Naive B cell (primary cell): ENCODE data around the gene LRRC38. TPM values are rescaled to one million over a fixed set of nuclear protein-coding genes. Genes with fewer than 3 reads are reported as not detected.

Source experiments
- ATAC-seq, 2 donors: fragments of 150-1000 bp; cut with Tn5 transposase; 2 replicates each; pipeline ENCODE4 v1.10.0; 2021; ENCODE audit warnings: low read depth in 2 of 2, mild to moderate bottlenecking in 2 of 2, moderate library complexity in 2 of 2
- DNase-seq: peaks from one replicate; pipeline ENCODE4 v3.0.0; 2022
- H3K27ac Mint-ChIP-seq, 6 donors: one replicate each; pipeline ENCODE4 v1.8.0; 2020 to 2022; ENCODE audit warnings: mild to moderate bottlenecking in 6 of 6, mixed read lengths in 6 of 6, moderate library complexity in 5 of 6, inconsistent platforms in 2 of 6
- H3K27me3 Mint-ChIP-seq, 3 donors: one replicate each; pipeline ENCODE4 v1.8.0; 2021 to 2022; ENCODE audit warnings: mixed read lengths in 3 of 3, mild to moderate bottlenecking in 1 of 3
- H3K36me3 Mint-ChIP-seq, 2 donors: one replicate each; pipeline ENCODE4 v1.8.0; 2020 to 2022; ENCODE audit warnings: mixed read lengths in 2 of 2, inconsistent platforms in 1 of 2, mild to moderate bottlenecking in 1 of 2
- H3K4me1 Mint-ChIP-seq, 3 donors: one replicate each; pipeline ENCODE4 v1.8.0; 2020 to 2022; ENCODE audit warnings: mixed read lengths in 3 of 3, inconsistent platforms in 1 of 3, mild to moderate bottlenecking in 1 of 3, moderate library complexity in 1 of 3
- H3K4me3 Mint-ChIP-seq, 8 donors: one replicate each; pipeline ENCODE4 v1.8.0; 2020 to 2022; ENCODE audit warnings: mild to moderate bottlenecking in 8 of 8, mixed read lengths in 8 of 8, moderate library complexity in 8 of 8, inconsistent platforms in 2 of 8
- H3K9me3 Mint-ChIP-seq, 7 donors: one replicate each; pipeline ENCODE4 v1.8.0; 2020 to 2022; ENCODE audit warnings: mixed read lengths in 7 of 7, mild to moderate bottlenecking in 5 of 7, inconsistent platforms in 2 of 7, moderate library complexity in 1 of 7
- polyA plus RNA-seq, 6 donors: library from polyadenylated mRNA; unstranded; fragments of 300-500 nt; fragmentation: Illumina TruSeq; gene quantifications; one replicate each; pipeline ENCODE4 v1.2.3, GENCODE V29; 2021; ENCODE audit warnings: low read depth in 6 of 6

LRRC38 gene
- polyA plus RNA-seq, 6 donors from 2014 or later, result not detected

- Mint-ChIP-seq H3K4me3 (no peak overlapping the region), H3K4me1 (peaks cover 0 to 2% (median 0%) of the 10 kb centered on the region in 3 donors), H3K9me3 (no peaks in the 10 kb centered on the region), H3K36me3 (no peaks in the 10 kb centered on the region), H3K27ac (no peak overlapping the region), H3K27me3 (peaks cover 4 to 15% (median 10%) of the 10 kb centered on the region in 3 donors)
- DNase-seq, result no peak
- ATAC-seq, result no peak
Measured at GRCh38 chr1:13540866-13541265, 27.1 kb upstream of the LRRC38 start.

- ATAC-seq (no peak), DNase-seq (no peak)
- H3K9me3 Mint-ChIP-seq, result peaks cover 0 to 3% (median 0%) of the 10 kb centered on the region in 7 donors
- peaks cover 4 to 24% (median 8%) of the 10 kb centered on the region in 3 donors for H3K27me3 Mint-ChIP-seq
- no peaks in the 10 kb centered on the region for H3K36me3 Mint-ChIP-seq
- no peak overlapping the region for H3K4me3 Mint-ChIP-seq
- peaks cover 0 to 2% (median 0%) of the 10 kb centered on the region in 3 donors for H3K4me1 Mint-ChIP-seq
- H3K27ac Mint-ChIP-seq, result no peak overlapping the region
Measured at GRCh38 chr1:13539683-13540082, 25.9 kb upstream of the LRRC38 start.

DNA sequence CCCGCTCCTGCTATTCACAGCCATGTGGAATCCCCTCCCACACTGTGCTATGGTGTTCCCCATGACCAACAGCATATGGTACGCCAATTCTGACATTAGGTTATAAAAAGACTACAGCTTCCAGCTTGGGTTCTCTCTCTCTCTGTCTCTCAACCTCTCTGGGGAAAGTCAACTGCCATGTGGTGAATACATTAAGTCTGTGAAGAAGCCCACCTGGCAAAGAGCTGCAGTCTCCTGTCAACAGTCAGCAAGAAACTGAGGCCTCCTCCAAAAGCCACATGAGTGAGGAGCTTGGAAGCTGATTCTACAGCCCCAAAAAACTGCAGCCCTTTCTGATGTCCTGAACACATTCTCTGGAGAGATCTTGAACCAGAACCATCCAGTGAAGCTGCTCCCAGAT is 25.0 kb upstream of the LRRC38 start:
- ATAC-seq (no peak), DNase-seq (no peak)
- Mint-ChIP-seq H3K27ac (no peak overlapping the region), H3K4me3 (no peak overlapping the region), H3K27me3 (peaks cover 4 to 24% (median 8%) of the 10 kb centered on the region in 3 donors), H3K36me3 (no peaks in the 10 kb centered on the region), H3K4me1 (peaks cover 0 to 2% (median 0%) of the 10 kb centered on the region in 3 donors), H3K9me3 (peaks cover 0 to 3% (median 0%) of the 10 kb centered on the region in 7 donors)

DNA sequence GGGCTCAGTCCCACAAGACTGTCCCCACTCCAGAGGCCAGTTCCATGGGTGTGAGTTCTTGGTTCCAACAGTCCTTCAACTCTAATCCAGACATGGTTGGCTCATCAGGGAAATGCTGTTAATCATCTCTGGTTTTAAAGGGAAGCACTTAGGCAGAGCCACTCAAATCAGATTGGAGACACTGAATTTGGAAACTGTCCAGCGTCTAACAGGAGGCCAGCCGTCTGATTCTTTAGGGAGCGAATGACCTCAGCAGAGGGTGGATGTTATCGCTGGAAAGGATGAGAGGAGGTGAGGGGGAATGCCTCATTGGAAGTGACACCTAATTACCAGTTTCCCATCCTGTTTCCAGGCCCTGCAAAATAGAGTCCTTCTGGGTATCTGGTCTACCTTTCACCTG is 22.8 kb upstream of the LRRC38 start:
- H3K27ac Mint-ChIP-seq, result no peak overlapping the region
- peaks cover 4 to 24% (median 8%) of the 10 kb centered on the region in 3 donors for H3K27me3 Mint-ChIP-seq
- peak overlapping the region in 1 of 8 donors; percentile 33 for H3K4me3 Mint-ChIP-seq
- DNase-seq (no peak), ATAC-seq (no peak)
- no peaks in the 10 kb centered on the region for H3K4me1 Mint-ChIP-seq
- H3K36me3 Mint-ChIP-seq, result no peaks in the 10 kb centered on the region
- H3K9me3 Mint-ChIP-seq, result peaks cover 0 to 3% (median 0%) of the 10 kb centered on the region in 7 donors

- ATAC-seq (no peak), DNase-seq (no peak)
- Mint-ChIP-seq H3K27me3 (peaks cover 0 to 24% (median 13%) of the 10 kb centered on the region in 3 donors), H3K27ac (no peak overlapping the region), H3K4me3 (no peak overlapping the region), H3K9me3 (peaks cover 0 to 3% (median 0%) of the 10 kb centered on the region in 7 donors), H3K4me1 (no peaks in the 10 kb centered on the region), H3K36me3 (no peaks in the 10 kb centered on the region)
Measured at GRCh38 chr1:13535227-13535626, 21.4 kb upstream of the LRRC38 start.

- ATAC-seq (no peak), DNase-seq (no peak)
- Mint-ChIP-seq H3K4me1 (peaks cover 0 to 2% (median 0%) of the 10 kb centered on the region in 3 donors), H3K27me3 (peaks cover 5 to 20% (median 16%) of the 10 kb centered on the region in 3 donors), H3K27ac (no peak overlapping the region), H3K4me3 (no peak overlapping the region), H3K36me3 (no peaks in the 10 kb centered on the region), H3K9me3 (peaks cover 0 to 12% (median 4%) of the 10 kb centered on the region in 7 donors)
Measured at GRCh38 chr1:13528320-13528719, 14.5 kb upstream of the LRRC38 start.

DNA sequence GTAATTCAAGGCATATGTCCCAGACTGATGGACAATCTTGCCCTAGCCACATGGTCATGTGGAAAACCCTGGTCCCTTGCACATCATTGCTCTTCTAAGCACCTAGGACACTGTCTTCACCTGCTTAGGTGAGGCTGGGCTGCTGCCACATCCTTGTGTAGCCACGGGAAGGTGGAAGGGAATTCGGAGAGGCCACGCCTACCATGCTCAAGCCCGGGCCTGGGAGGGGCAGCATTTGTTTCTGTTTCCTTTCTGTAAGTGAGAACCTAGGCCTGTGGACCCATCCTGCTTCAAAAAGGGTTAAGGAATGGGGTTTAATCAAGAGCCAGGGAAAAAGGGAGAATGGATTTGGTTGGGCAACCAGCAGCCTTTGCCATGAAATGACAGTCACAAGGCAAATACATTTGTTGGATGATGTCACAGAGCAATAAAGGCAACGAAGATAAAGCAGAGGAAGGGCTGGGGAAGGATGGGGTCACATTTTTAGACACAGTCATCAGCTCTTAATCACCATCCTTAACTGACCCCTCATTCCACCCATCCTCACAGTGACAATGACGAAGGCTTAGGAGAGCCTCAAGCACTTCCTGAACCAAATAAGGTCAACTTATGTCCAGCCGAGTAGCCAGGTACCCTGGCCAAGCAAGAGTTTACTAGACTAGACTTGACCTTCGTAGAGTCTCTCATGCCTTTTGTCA is 10.1 kb upstream of the LRRC38 start:
- H3K27ac Mint-ChIP-seq, result no peak overlapping the region
- H3K9me3 Mint-ChIP-seq, result peaks cover 3 to 25% (median 6%) of the 10 kb centered on the region in 7 donors
- no peak overlapping the region for H3K4me3 Mint-ChIP-seq
- DNase-seq (no peak), ATAC-seq (no peak)
- peaks cover 0 to 7% of the 10 kb centered on the region in 2 donors for H3K36me3 Mint-ChIP-seq
- peaks cover 10 to 37% (median 36%) of the 10 kb centered on the region in 3 donors for H3K27me3 Mint-ChIP-seq
- H3K4me1 Mint-ChIP-seq, result peaks cover 0 to 2% (median 0%) of the 10 kb centered on the region in 3 donors

- H3K27ac Mint-ChIP-seq, result no peak overlapping the region
- DNase-seq, result no peak
- peaks cover 29 to 65% (median 64%) of the 10 kb centered on the region in 3 donors for H3K27me3 Mint-ChIP-seq
- no peak overlapping the region for H3K4me3 Mint-ChIP-seq
- peaks cover 2 to 29% (median 5%) of the 10 kb centered on the region in 7 donors for H3K9me3 Mint-ChIP-seq
- ATAC-seq, result no peak
- peaks cover 0 to 8% of the 10 kb centered on the region in 2 donors for H3K36me3 Mint-ChIP-seq
- peaks cover 0 to 2% (median 0%) of the 10 kb centered on the region in 3 donors for H3K4me1 Mint-ChIP-seq
Measured at GRCh38 chr1:13520985-13521384, 7.2 kb upstream of the LRRC38 start.

GRCh38 chr1:13517193-13517812 is 3.5 kb upstream of the LRRC38 start:
- H3K27ac Mint-ChIP-seq, result no peak overlapping the region
- ATAC-seq, result no peak
- peaks cover 0 to 2% (median 0%) of the 10 kb centered on the region in 3 donors for H3K4me1 Mint-ChIP-seq
- peaks cover 0 to 8% of the 10 kb centered on the region in 2 donors for H3K36me3 Mint-ChIP-seq
- no peak for DNase-seq
- no peak overlapping the region for H3K4me3 Mint-ChIP-seq
- peaks cover 31 to 82% (median 75%) of the 10 kb centered on the region in 3 donors for H3K27me3 Mint-ChIP-seq
- H3K9me3 Mint-ChIP-seq, result peaks cover 2 to 21% (median 5%) of the 10 kb centered on the region in 7 donors

GRCh38 chr1:13516606-13517005 is 2.8 kb upstream of the LRRC38 start:
- Mint-ChIP-seq H3K27ac (no peak overlapping the region), H3K4me3 (no peak overlapping the region), H3K36me3 (peaks cover 0 to 8% of the 10 kb centered on the region in 2 donors), H3K27me3 (peaks cover 34 to 84% (median 78%) of the 10 kb centered on the region in 3 donors), H3K4me1 (peaks cover 0 to 2% (median 0%) of the 10 kb centered on the region in 3 donors), H3K9me3 (peaks cover 2 to 21% (median 5%) of the 10 kb centered on the region in 7 donors)
- DNase-seq (no peak), ATAC-seq (no peak)

DNA sequence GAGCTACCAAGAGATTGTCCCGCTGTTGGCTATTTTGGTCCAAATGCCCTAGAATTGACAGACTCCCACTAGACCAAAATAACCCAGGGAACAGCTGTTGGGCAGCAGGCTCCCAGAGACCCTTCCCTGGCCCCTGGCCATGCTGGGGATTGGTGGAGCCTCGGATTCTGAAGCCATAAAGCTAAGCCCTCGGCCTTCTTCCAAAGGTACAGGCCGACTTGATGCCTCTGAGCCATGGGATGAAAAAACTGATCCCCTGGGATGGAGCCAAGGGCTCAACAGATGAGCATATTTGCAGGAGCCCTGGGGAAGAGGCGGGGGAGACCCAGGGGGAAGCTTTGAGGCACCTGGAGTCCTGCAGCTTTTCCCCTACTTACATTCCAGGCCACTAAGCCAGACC is 1.0 kb upstream of the LRRC38 start:
- Mint-ChIP-seq H3K4me1 (peaks cover 0 to 2% (median 0%) of the 10 kb centered on the region in 3 donors), H3K27me3 (peaks cover 34 to 75% (median 73%) of the 10 kb centered on the region in 3 donors), H3K4me3 (no peak overlapping the region), H3K9me3 (peaks cover 0 to 16% (median 5%) of the 10 kb centered on the region in 7 donors), H3K36me3 (peaks cover 0 to 8% of the 10 kb centered on the region in 2 donors), H3K27ac (no peak overlapping the region)
- DNase-seq (no peak), ATAC-seq (no peak)

DNA sequence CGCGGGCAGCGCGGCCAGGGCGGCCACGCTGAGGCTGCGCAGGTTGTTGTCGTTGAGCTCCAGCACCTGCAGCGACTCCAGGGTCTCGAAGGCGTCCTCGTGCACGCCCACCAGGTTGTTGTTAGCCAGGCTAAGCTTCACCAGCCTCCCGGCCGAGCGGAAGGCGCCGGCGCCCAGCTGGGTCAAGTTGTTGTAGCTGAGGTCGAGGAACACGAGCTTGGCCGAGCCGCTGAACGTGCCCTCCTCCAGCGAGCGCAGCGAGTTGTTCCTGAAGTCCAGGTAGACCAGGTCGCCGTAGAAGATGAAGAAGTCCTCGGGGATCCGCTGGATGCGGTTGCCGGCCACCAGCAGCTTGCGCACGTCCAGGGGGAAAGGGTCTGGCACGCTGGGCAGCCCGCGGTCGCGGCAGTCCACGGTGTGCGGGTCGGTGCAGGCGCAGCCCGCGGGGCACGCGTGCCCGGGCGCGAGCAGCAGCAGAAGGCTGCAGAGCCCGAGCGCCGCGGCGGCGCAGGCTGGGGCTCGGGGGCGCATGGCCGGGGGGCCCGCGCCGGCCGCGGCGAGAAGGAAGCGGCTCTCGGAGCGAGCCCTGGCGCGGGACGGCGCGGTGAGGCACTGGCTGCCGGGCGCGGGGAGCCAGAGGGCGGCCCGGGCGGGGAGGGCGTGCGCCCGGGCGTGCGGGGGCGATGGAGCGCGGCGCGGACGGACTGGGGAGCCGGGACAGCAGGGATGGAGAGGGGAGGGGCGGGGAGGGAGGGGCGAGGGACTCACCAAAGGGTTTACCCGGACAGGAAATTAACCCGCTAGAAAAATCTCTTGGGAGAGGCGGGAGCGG is 524 bp downstream of the LRRC38 start:
- H3K36me3 Mint-ChIP-seq, result no peaks in the 10 kb centered on the region
- H3K4me1 Mint-ChIP-seq, result peaks cover 0 to 2% (median 0%) of the 10 kb centered on the region in 3 donors
- H3K4me3 Mint-ChIP-seq, result peak overlapping the region in 1 of 8 donors; percentile 19
- H3K27me3 Mint-ChIP-seq, result peaks cover 24 to 67% (median 65%) of the 10 kb centered on the region in 3 donors
- H3K9me3 Mint-ChIP-seq, result peaks cover 0 to 3% (median 0%) of the 10 kb centered on the region in 7 donors
- ATAC-seq (no peak), DNase-seq (no peak)
- H3K27ac Mint-ChIP-seq, result no peak overlapping the region

DNA sequence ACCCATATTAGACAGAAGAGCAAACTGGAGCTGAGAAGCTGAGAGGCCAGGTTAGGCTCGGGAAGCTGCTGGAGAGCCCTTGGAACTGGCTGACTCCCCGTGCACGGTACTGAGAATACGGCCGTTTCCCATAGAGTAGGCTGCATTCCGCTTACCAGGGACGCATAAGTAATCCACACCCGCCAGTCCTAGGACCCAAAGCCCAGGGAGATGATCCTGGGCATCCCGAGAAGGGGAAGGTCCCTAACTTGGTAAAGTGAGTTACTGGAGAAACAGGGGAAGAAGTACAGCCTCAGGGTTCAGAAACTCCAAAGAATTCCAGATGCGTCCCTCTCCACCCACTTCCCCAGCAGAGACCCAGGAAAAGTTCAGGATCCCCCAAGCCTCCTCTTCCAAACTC is 1.3 kb downstream of the LRRC38 start:
- H3K4me1 Mint-ChIP-seq, result peaks cover 0 to 2% (median 0%) of the 10 kb centered on the region in 3 donors
- peak overlapping the region in 2 of 8 donors; percentile 2 to 5 for H3K4me3 Mint-ChIP-seq
- H3K9me3 Mint-ChIP-seq, result no peaks in the 10 kb centered on the region
- H3K36me3 Mint-ChIP-seq, result no peaks in the 10 kb centered on the region
- H3K27ac Mint-ChIP-seq, result peak overlapping the region in 1 of 6 donors; percentile 44
- ATAC-seq, result no peak
- DNase-seq, result no peak
- H3K27me3 Mint-ChIP-seq, result peaks cover 16 to 59% (median 57%) of the 10 kb centered on the region in 3 donors
